SIG-M5 treated with dmso at 0.1 percent for 504 hours (cell line): ENCODE measurements around the gene SCRN3.
"Not testable (repeated sequence)": the region's sequence is repeated elsewhere in the genome, so short reads cannot be mapped to it uniquely, and the experiment has no call there.

ENCODE experiments used
- DNase-seq: peaks from one replicate; lab custom pipeline; 2025; ENCODE audit not compliant: unreplicated experiment; lab: John Stamatoyannopoulos, UW

The SCRN3 gene, protein sequence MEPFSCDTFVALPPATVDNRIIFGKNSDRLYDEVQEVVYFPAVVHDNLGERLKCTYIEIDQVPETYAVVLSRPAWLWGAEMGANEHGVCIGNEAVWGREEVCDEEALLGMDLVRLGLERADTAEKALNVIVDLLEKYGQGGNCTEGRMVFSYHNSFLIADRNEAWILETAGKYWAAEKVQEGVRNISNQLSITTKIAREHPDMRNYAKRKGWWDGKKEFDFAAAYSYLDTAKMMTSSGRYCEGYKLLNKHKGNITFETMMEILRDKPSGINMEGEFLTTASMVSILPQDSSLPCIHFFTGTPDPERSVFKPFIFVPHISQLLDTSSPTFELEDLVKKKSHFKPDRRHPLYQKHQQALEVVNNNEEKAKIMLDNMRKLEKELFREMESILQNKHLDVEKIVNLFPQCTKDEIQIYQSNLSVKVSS

DNA sequence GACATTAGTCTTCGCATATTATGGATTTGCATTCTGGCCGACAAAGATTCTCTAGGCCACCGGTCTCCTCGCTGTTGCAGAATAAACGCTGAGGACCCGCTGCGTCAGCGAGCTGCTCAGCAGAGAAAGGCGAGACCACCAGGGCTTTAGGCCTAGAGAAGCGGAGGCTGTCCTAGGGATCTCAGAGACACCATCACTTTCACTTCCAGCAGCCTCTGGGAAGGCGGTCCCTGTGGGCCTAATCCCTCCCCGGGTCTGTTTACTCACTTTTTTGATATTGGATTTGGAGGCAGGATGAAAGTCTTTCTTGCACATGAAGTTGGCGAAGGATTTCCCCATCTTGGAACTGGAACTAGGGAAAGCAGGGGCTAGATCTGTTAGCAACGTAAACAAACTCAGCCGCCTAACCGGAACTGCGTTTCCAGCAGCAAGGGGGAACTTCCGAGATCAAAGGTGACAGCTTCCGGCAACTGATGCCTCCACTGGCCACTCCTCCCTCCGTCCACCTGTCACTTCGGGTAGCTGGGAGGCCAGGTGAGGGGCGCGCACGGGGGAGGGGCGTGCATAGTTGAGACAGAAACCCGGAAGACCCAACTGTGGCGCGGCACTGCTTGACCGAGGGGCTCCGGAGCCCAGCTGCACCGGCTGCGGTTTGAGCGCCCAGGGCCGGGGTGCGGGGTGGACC lies at the start of gene SCRN3:
TSS of gene SCRN3 (plus strand) at position 447 of the 685 bp plus-strand sequence. CDS start 2,554 bp downstream, outside the sequence.
- peak; percentile 84 for DNase-seq

DNA sequence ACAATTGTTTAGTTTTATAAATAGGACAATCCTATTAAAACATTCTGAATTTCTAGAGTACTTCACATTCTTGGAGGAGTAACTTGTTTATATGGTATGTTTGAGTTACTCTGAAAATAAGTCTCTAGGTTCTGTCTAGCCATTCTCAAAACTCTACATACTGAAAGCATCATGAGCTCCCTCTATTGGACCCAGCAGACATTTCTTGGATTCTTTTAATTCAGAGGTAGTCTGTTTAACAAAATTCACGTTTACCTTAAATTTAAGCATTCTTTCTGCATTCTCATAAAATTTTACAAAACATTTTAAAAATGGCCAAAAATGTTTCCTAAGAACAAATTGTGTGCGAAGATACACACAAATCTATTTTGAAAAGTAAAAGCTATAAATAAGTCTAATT lies 45.5 kb upstream of the SCRN3 start:
- peak; percentile 42 for DNase-seq

DNA sequence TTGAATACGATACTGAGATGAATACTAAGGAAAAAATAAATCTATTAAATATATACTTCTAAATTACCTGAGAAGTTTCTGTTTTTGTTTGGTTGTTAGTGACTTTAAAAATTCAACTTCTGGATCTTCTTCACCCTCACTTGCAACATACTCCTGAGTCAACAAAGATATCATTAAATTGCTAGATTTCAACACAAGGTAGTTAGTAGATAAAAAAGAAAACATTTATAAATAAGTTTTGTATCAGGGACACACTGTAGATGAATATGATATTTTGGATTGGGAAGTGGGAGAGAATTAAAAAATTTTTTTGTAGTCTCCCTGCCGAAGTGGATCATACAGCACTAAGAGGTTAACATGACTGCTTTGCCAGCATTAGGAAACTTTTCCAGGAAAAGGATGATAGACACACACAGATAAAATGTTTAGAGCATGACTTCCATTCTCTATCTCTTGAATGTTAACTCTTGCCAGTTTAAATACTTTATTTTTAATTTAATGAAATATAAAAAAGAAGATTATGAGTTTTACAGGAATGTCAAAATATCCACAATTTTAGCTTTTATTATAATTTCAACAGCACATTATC lies 44.8 kb upstream of the SCRN3 start:
- no peak for DNase-seq

DNA sequence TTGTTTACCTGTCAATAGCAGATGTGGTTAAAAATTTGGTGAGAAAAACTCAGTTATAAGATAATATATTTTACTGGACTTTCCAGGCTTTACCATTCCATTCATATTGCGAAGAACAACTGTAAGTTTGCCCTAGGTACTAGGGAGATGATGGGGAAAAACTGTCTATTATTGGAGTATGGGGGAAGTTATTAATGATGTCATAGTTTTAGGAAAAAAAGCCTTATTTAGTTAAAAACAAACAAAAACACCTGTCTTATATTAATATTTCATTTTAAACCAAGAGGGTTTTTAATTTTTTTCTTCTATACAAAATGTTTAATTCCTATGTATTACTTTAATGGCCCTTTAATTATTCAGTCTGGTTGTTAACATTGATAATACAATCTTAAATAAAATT lies 42.5 kb upstream of the SCRN3 start:
- DNase-seq, result no peak

DNA sequence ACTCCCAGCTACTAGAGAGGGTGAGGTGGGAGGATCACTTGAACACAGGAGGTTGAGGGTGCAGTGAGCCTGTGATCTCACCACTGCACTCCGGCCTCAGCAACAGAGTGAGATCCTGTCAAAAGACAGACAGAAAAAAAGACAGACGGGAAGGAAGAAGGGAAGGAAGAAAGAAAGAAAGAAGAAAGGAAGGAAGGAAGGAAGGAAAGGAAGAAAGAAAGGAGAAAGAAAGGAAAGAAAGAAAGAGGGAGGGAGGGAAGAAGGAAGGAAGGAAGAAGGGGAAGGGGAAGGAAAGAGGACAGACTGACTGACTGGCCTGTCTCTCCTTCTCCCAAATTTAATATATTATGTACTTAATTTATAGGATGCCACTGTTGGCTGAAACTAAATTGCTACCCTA lies 39.2 kb upstream of the SCRN3 start:
- no peak for DNase-seq

DNA sequence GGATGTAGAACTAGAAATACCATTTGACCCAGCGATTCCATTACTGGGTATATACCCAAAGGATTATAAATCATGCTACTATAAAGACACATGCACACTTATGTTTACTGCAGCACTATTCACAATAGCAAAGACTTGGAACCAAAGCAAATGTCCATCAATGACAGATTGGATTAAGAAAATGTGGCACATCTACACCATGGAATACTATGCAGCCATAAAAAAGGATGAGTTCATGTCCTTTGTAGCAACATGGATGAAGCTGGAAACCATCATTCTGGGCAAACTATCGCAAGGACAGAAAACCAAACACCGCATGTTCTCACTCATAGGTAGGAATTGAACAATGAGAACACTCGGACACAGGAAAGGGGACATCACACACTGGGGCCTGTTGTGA lies 35.9 kb upstream of the SCRN3 start:
- not testable (repeated sequence) for DNase-seq

DNA sequence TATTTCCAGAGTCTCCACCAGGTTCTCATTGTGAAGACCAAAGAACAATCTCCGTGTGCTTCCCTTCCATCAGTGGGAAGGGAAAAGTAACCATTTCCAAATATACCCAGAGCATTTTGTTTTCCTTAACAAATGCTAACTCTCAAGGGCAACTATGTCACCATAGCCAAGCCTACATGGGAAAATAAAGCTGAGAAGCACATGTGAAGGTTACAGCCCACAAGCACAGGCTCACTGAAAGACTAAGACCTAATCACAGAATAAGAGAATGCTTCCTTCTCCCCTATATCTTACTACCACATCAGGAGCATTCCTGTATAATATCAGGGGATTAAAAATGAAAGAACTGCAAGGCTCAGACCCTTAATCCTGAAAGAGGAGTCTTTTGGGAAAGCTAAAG lies 32.6 kb upstream of the SCRN3 start:
- DNase-seq, result no peak

DNA sequence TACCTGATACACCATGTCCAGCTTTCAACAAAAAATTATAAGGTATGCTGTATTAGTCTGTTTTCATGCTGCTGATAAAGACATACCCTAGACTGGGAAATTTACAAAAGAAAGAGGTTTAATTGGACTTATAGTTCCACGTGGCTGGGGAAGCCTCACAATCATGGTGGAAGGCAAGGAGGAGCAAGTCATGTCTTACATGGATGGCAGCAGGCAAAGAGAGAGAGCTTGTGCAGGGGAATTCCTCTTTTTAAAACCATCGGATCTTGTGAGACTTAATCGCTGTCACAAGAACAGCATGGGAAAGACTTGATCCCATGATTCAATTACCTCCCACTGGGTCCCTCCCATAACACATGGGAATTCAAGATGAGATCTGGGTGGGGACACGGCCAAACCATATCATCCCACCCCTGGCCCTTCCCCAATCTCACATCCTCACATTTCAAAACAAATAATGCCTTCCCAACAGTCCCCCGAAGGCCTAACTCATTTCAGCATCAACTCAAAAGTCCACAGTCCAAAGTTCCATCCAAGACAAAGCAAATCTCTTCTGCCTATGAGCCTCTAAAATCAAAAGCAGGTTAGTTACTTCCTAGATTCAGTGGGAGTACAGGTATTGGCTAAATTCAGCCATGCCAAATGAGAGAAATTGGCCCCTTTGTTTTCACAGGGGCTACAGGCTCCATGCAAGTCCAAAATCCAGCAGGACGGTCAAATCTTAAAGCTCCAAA lies 31.9 kb upstream of the SCRN3 start:
- not testable (repeated sequence) for DNase-seq

DNA sequence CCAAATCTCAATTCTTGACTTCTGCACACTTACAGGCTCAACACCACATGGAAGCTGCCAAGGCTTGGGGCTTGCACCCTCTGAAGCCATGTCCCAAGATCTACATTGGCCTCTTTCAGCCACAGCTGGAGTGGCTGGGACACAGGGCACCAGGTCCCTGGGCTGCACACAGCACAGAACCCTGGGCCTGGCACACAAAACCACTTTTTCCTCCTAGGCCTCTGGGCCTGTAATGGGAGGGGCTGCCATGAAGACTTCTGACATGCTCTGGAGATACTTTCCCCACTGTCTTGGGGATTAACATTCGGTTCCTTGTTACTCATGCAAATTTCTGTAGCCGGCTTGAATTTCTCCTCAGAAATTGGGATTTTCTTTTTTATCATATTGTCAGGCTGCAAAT lies 30.9 kb upstream of the SCRN3 start:
- no peak for DNase-seq

DNA sequence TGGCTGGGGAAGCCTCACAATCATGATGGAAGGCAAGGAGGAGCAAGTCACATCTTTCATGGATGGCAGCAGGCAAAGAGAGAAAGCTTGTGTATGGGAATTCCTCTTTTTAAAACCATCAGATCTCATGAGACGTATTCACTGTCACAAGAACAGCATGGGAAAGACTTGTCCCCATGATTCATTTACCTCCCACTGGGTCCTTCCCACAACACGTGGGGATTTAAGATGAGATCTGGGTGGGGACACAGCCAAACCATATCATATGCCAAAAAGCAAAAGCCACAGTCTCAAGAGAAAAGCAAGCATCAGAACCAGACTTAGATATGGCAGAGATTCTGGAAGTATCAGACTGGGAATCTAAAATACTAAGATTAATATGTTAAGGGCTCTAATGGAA lies 30.0 kb upstream of the SCRN3 start:
- no peak for DNase-seq

DNA sequence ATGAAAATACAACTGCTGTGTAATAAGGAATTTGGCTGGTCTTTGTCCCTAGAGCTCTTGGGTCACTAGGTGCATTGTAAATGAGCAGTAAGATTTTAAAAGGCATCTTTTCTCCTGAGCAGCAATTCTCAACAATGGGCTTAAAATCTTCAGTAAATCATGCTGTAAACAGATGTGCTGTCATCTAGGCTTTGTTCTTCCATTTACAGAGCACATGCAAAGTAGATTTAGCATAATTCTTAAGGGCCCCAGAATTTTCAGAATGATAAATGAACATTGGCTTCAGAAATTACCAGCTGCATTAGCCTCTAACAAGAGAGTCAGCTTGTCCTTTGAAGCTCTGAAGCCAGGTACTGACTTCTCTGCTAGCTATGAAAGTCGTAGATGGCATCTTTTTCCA lies 26.8 kb upstream of the SCRN3 start:
- no peak for DNase-seq

DNA sequence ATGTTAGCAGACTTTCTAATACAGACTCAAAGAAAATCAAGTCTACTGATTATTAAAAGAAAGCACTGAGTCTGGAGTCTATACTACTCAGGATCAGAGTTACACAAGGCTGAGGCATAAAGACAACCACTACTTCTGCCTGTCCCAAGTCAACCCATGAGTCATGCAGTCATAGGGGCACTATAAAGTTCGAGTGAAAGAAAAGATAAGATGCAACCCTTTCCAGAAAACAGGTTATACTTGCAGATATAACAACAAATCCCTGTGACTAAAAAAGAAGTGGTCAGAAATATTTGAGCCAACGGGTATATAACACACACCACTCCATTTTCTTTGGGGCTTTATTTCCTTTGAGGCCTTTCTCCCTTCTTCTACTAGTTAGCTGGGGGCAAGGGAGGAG lies 18.6 kb upstream of the SCRN3 start:
- no peak for DNase-seq

DNA sequence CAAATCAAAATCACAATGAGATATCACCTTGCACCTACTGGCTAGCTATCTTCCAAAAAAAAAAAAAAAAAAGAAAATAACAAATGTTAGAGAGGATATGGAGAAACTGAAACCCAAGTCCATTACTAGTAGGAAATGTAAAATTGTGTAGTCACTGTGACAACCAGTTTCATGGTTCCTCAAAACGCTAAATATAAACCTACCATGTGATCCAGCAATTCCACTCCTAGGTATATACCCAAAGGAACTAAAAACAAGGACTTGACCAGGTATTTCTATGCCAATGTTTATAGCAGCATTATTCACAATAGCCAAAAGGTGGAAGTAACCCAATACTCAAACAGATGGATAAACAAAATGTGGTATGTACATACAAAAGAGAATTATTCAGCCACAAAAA lies 11.7 kb upstream of the SCRN3 start:
- DNase-seq, result peak; percentile 42

DNA sequence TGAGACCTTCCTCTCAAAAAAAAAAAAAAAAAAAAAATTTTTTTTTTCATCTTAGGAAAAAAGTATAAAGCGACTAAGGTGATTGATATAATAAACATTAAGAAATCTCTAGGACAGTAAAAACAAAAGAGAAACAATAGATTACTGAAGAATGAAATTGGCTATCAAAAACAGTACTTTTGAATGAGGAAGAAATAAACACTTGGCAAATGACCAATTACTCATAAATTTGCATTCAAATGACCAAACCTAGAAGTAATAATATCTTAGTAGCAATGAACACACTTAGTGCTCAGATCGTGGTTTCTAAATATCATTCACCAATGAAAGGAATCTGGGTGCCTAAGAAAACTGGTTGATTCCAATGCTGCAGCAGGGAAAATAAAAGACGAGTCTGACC lies 10.3 kb upstream of the SCRN3 start:
- no peak for DNase-seq

DNA sequence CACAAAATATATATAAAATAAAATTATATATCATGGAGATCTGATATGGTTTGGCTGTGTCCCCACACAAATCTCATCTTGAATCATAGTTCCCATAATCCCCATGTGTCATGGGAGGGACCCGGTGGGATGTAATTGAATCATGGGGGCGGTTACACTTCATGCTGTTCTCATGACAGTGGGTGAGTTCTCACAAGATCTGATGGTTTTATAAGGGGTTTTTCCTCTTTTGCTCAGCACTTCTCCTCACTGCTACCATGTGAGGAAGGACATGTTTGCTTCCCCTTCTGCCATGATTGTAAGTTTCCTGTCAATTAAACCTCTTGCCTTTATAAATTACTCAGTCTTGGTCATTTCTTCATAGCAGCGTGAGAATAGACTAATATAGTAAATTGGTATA lies 6.8 kb upstream of the SCRN3 start:
- DNase-seq, result not testable (repeated sequence)

DNA sequence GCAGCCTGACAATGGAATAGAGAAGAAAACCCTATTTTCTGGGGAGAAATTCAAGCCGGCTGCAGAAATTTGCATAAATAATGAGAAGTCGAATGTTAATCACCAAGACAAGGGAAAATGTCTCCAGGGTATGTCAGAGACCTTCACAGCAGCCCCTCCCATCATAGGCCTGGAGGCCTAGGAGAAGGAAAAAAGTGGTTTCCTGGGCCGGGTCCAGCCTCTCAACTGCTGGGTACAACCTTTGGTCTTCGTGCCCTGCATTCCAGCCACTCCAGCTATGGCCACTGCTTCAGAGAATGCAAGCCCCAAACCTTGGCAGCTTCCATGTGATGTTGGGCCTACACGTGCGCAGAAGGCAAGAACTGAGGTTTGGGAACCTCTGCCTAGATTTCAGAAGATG lies 6.0 kb upstream of the SCRN3 start:
- no peak for DNase-seq

DNA sequence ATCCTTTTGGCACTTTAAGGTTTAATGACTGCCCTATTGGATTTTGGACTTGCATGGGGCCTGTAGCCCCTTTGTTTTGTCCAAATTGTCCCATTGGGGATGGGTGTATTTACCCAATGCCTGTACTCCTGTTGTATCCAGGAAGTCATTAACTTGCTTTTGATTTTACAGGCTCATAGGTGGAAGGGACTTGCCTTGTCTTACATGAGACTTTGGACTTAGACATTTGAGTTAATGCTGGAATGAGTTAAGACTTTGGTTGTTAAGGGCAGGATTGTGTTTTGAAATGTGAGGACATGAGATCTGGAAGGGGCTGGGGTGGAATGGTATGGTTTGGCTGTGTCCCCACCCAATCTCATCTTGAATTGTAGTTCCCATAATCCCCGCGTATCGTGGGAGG lies 5.2 kb upstream of the SCRN3 start:
- DNase-seq, result not testable (repeated sequence)

DNA sequence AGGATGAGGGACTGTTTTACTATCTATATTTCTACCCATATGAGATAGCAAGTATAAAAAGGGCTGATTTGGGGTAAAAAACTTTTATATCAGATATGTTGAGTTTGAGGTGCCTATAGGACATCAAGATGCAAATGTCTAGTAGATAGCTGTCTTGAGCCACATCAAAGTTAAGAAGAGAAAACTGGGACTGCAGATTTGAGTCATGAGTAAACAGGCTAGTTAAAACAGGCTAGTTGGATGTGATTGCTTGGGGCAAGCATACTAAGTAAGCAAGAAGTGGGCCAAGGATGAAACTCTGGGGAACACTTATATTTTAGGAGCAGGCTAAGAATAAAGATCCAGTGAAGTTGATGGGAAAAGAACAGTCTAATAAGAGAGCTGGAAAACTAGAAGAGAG lies 2.8 kb upstream of the SCRN3 start:
- no peak for DNase-seq

DNA sequence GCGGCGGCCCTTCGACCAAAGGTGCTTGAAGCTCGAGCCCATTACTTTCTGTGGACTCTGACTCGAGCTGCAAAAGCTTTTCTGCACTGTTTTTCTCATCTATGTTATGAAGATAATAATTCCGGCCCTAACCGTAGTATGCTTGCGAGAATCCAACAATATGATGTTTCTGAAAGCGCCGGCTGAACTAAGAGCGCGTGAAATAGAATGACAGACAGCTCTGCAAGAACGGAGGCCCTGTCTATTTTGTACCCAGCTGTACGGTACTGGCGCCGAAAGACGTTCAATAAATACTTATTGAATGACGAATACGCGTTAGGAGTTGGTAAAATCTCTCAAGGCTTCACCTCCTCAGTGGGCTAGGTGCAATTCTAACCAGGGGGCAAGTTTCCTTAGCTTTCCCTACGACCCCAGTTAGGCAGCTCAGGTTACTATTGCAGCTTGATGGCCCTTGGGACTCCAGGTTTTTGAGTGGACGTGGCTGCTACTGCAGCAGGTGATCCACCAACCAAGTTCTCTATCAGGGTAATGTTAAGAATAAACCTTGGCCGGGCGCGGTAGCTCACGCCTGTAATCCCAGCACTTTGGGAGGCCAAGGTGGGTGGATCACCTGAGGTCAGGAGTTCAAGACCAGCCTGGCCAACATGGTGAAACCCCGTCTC lies 570 bp downstream of the SCRN3 start:
- DNase-seq, result peak; percentile 21

DNA sequence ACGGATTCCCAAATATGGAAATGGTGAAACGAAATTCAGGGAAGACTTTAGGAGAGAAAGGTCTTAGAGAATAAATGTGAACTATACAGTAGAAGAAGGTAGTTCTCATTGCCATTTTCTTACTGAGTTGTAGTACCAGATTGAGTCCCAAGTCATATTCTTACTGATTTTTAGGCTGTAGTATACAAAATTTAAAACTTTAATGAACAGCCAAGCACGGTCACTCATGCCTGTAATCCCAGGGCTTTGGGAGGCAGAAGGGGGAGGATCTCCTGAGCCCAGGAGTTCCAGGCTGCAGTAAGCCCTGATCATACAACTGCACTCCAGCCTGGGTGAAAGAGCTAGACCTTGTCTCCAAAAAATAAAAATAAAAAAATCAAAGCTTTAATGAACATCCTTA lies 2.2 kb downstream of the SCRN3 start:
- no peak for DNase-seq

DNA sequence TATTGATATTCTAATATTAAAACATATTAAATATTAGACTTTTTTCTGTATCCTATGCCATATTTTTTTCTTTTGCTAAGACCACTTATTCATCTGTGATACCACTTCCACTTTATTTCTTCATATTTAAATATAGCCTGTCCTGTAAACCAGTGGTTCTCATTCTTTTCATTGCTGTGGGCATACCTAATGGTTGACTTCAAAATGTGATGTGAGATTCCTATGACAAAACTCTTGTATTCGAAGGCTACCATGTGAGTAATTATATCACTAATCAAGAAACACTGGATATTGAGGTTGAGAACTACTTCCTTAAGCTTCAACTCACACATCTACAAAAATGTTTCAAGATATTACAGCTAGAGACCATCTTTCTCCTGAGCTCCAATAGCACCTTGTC lies 3.6 kb downstream of the SCRN3 start:
- no peak for DNase-seq
